IPS-18a (cell line): ENCODE measurements around the gene DNAJC1.
"Not testable (repeated sequence)": the region's sequence is repeated elsewhere in the genome, so short reads cannot be mapped to it uniquely, and the experiment has no call there.

Experiments used
- H3K27ac ChIP-seq: one replicate; pipeline ENCODE4 v1.5.1; 2013; ENCODE audit warnings: low read length
- H3K27me3 ChIP-seq: one replicate; pipeline ENCODE4 v1.6.1; 2013; ENCODE audit warnings: mild to moderate bottlenecking, low read length; ENCODE audit not compliant: control insufficient read depth, insufficient read depth
- H3K36me3 ChIP-seq: one replicate; pipeline ENCODE4 v1.6.1; 2013; ENCODE audit warnings: low read depth, low read length; ENCODE audit not compliant: control insufficient read depth
- H3K4me1 ChIP-seq: one replicate; pipeline ENCODE4 v1.6.1; 2013; ENCODE audit warnings: low read depth, low read length; ENCODE audit not compliant: control insufficient read depth
- H3K4me3 ChIP-seq: one replicate; pipeline ENCODE4 v1.5.1; 2013; ENCODE audit warnings: low read length
- H3K9ac ChIP-seq: one replicate; pipeline ENCODE4 v1.6.1; 2013; ENCODE audit warnings: mild to moderate bottlenecking, low read length, moderate library complexity
- H3K9me3 ChIP-seq: one replicate; pipeline ENCODE4 v1.6.1; 2013; ENCODE audit warnings: low read depth, low read length; ENCODE audit not compliant: control insufficient read depth

Gene DNAJC1, protein sequence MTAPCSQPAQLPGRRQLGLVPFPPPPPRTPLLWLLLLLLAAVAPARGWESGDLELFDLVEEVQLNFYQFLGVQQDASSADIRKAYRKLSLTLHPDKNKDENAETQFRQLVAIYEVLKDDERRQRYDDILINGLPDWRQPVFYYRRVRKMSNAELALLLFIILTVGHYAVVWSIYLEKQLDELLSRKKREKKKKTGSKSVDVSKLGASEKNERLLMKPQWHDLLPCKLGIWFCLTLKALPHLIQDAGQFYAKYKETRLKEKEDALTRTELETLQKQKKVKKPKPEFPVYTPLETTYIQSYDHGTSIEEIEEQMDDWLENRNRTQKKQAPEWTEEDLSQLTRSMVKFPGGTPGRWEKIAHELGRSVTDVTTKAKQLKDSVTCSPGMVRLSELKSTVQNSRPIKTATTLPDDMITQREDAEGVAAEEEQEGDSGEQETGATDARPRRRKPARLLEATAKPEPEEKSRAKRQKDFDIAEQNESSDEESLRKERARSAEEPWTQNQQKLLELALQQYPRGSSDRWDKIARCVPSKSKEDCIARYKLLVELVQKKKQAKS

DNA sequence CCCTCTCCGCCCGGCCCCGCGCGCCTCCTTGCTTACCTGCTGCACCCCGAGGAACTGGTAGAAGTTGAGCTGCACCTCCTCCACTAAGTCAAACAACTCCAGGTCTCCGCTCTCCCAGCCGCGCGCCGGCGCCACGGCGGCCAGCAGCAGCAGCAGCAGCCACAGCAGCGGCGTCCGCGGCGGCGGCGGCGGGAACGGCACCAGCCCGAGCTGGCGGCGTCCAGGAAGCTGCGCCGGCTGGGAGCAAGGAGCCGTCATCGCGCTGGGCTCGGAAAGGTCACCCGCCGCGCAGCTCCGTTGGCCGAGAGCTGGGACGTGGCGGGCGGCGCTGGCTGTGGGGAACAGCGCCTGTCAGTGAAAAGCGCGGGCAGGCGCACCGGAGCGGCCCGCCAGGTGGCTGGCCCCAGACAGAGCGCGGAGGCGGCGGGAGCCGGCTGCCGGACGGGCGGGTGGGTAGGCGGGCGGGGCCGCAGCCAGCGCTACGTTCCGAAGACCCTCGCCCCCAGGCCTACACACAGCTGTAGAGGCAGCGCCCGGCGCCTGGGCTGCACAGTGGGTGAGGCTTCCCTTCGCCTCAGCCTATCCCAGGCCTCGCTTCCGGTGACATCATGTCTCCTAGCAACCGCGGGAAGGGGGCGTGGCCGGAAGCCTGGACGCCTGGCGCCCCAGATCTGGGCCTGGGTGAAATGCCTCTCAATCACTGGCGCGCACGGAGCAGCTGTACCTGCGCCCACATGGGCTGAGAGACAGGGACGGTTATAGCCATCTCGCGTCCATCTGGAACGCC lies at the start of gene DNAJC1:
TSS of gene DNAJC1 (minus strand) at position 554 of the 787 bp plus-strand sequence. CDS start at position 258, 296 bp downstream.
- H3K9ac ChIP-seq, result peak within 1 kb of the TSS; percentile 48
- H3K4me1 ChIP-seq, result peaks cover 13% of the 10 kb centered on the region
- H3K27ac ChIP-seq, result no peak within 1 kb of the TSS
- H3K27me3 ChIP-seq, result peaks cover 18% of the 10 kb centered on the region
- peaks cover 3% of the 10 kb centered on the region for H3K9me3 ChIP-seq
- no peaks in the 10 kb centered on the region for H3K36me3 ChIP-seq
- H3K4me3 ChIP-seq, result peak within 1 kb of the TSS; percentile 50

DNA sequence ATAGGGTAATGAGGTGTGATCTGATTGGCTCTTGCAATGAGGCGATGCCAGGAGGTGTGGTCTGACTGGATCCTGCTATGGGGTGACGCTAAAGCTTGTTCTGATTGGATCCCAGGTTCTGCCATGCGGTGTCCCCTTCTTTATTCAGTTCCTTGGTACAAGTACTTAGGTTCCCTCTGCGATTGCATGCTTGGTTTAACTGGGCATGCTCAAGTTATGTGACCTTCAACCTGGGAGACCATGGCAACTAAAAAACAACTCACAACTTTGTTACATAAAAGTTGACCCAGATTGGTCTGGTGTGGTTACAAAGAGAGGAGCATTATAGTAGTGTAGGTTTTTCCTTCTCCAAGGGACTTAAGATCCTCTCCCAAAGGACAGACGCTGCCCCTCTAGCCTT lies 49.5 kb upstream of the DNAJC1 start:
- Histone ChIP-seq H3K27me3 (no peaks in the 10 kb centered on the region), H3K9me3 (no peaks in the 10 kb centered on the region), H3K36me3 (no peaks in the 10 kb centered on the region), H3K9ac (no peak overlapping the region), H3K4me3 (no peak overlapping the region), H3K4me1 (no peaks in the 10 kb centered on the region), H3K27ac (no peak overlapping the region)

DNA sequence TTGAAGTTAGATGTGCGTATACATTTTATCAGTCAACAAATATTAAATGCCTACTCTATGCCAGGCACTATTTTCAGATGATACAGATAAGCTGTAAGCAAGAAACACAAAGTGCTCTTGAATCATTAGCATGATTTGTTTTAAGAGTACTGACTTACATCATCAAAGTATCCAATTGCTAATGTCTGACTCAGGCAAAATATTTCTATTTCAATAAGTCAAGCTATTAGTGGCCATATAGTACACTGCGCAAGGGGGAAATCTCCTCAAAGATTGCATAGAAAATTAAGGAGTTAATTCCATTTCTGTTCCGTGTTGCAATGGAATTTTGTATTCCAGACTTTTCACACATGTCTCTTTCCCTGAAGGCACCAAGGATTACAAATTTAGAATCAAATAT lies 46.1 kb upstream of the DNAJC1 start:
- Histone ChIP-seq H3K9me3 (no peaks in the 10 kb centered on the region), H3K4me1 (no peaks in the 10 kb centered on the region), H3K27ac (no peak overlapping the region), H3K4me3 (no peak overlapping the region), H3K9ac (no peak overlapping the region), H3K36me3 (no peaks in the 10 kb centered on the region), H3K27me3 (no peaks in the 10 kb centered on the region)

DNA sequence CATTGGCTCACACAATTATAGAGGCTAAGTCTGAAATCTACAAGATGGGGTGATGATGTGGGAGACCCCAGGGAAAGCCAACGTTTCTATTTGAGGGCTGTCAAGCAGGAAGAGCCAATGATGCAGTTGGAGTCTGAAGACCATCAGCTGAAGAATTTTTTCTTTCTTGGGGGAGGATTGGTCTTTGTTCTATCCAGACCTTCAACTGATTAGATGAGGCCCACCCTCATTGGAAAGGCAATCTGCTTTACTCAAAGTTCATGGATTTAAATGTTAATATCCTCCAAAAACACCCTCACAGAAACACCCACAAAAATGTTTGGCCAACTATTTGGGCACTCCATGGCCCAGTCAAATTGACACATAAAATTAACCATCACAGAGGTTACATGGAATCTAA lies 44.3 kb upstream of the DNAJC1 start:
- Histone ChIP-seq H3K27ac (no peak overlapping the region), H3K9me3 (no peaks in the 10 kb centered on the region), H3K27me3 (no peaks in the 10 kb centered on the region), H3K9ac (no peak overlapping the region), H3K4me3 (no peak overlapping the region), H3K36me3 (no peaks in the 10 kb centered on the region), H3K4me1 (peaks cover 6% of the 10 kb centered on the region)

DNA sequence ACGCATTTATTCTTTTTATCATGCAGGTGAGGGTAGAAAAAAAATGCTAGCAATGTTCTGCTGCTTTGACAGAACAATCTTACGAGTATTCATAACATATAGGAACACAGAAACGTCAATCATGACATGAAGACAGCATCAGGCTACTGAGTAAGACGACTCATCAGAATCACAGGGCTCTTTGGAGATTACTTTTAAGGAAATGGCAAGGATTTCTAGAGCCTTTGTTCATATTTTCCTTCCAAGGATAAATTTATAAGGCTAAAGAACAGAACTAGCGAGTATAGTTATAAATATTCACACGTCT lies 39.8 kb upstream of the DNAJC1 start:
- peak overlapping the region; percentile 0 for H3K9ac ChIP-seq
- H3K36me3 ChIP-seq, result no peaks in the 10 kb centered on the region
- H3K27ac ChIP-seq, result no peak overlapping the region
- H3K27me3 ChIP-seq, result no peaks in the 10 kb centered on the region
- H3K4me1 ChIP-seq, result peaks cover 13% of the 10 kb centered on the region
- no peak overlapping the region for H3K4me3 ChIP-seq
- no peaks in the 10 kb centered on the region for H3K9me3 ChIP-seq

DNA sequence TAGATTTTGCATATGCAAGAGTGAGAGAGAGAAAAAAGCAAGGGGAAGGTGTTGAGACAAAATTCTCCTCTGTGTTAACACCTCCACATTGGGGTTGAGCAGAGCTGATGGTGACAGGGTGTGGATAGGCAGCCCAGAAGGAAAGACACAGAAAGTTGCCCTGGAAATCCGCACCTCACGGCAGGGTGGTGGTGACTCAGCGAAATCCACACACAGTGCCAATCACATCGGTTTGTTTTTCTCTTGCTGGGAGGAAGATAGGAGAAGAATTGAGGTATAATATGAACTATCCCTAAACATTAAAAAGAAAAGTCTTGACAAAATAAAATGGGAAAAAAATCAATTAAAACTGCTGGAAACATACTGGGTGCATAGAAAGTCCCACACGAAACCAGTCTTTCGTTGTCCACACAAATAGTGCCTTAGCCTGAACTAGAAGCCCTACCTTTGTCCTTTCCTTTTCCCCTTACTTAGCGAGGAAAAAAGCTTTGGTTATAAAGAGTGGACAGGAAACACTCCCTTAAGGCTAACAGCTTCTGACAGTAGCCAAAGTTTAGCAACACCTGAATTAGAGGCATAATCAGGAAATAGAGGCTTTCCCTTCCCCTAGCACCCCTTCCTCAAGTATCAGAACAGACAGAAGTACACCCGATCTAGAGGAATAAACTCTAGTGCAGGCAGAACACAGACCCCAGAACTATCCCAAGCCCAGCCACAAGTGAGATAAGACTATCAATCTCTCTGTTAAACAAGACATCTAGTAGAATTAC lies 39.2 kb upstream of the DNAJC1 start:
- H3K27me3 ChIP-seq, result no peaks in the 10 kb centered on the region
- no peak overlapping the region for H3K27ac ChIP-seq
- no peak overlapping the region for H3K4me3 ChIP-seq
- no peaks in the 10 kb centered on the region for H3K9me3 ChIP-seq
- H3K9ac ChIP-seq, result peak overlapping the region; percentile 0
- no peaks in the 10 kb centered on the region for H3K36me3 ChIP-seq
- H3K4me1 ChIP-seq, result peaks cover 13% of the 10 kb centered on the region

DNA sequence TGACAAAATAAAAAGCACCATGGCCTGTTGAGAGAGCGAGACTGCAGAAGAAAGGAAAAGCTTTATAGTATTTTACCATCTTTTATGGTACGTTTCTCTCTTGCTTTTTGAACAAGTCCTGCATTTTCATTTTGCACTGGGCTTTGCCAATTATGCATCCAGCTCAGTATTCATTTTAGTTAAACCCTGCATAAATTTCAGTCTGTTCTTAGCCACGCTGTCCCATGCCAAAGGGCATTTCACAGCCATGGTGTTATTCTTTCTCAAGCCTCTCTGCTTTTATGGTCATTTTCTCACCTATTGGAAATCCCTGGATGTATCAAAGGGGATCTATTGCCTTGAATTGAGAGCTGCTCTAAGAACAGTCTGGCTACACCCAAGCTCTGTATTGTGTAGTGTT lies 30.8 kb upstream of the DNAJC1 start:
- Histone ChIP-seq H3K4me1 (no peaks in the 10 kb centered on the region), H3K9ac (no peak overlapping the region), H3K27me3 (no peaks in the 10 kb centered on the region), H3K9me3 (peaks cover 7% of the 10 kb centered on the region), H3K36me3 (no peaks in the 10 kb centered on the region), H3K4me3 (no peak overlapping the region), H3K27ac (no peak overlapping the region)

DNA sequence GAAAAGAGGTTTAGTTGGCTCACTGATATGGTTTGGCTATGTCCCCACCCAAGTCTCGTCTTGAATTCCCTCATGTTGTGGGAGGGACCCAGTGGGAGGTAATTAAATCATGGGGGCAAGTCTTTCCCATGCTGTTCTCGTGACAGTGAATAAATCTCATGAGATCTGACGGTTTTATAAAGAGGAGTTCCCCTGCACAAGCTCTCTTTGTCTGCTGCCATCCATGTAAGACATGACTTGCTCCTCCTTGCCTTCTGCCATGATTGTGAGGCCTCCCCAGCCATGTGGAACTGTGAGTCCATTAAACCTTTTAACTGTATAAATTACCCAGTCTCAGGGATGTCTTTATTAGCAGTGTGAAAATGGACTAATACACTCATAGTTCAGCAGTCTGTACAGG lies 28.7 kb upstream of the DNAJC1 start:
- H3K9ac ChIP-seq, H3K9me3 ChIP-seq, H3K36me3 ChIP-seq, H3K27ac ChIP-seq, H3K27me3 ChIP-seq, H3K4me3 ChIP-seq, H3K4me1 ChIP-seq: not testable (repeated sequence)

DNA sequence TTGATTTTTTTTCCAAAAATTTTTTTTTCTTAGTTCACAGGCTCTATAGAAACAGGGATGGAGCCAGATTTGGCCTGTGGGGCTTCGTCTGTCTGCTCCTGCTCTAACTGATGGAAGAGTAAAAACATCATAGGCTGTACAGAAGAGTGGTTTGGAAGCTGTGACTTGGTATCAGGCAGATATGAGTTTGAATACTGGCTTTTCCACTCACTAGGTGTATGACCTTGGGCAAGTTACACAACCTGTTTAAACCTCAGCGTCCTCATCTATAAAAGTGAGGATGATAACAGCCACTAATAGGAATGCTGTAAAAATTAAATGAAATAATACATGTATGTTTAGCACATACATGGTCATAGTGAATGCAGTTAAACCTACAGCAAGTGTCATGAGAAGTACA lies 26.9 kb upstream of the DNAJC1 start:
- Histone ChIP-seq H3K9me3 (peaks cover 2% of the 10 kb centered on the region), H3K4me1 (no peaks in the 10 kb centered on the region), H3K36me3 (no peaks in the 10 kb centered on the region), H3K27ac (no peak overlapping the region), H3K9ac (no peak overlapping the region), H3K27me3 (no peaks in the 10 kb centered on the region), H3K4me3 (no peak overlapping the region)

DNA sequence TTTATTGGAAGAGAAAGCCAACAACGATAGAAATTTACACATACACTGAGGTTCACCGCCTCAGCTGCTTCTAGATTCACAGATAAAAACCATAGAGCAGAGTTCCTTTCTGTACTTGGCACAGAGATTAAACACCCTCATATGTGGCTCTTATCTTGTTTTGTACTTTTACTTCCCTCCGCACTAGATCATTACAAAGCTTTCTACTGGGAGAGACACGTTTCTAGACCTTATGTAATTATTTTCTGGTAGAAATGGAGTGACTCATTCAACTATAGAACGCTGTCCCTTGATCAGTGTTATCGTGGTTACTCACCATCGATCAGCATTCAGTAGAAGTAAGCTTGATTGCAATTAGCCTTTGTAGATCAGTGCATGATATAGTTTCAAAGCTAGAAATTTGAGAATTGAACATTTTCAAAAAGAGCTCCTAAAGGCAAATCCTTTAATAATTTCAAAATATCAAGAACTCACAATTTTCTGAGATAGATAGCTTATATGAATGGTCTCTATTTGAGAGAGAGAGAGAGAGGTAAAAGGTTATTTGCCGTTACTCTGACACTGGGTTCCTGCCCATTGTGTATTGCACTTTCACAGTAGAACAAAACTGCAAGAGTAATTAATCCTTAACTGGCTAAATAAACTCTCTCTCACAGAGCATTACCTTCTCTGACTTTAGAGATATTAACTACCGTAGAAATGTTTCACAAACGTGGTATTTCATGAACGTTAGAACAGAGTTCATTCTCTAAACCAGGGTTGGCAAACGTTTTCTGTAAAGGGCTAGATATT lies 26.1 kb upstream of the DNAJC1 start:
- Histone ChIP-seq H3K27ac (no peak overlapping the region), H3K27me3 (no peaks in the 10 kb centered on the region), H3K9me3 (no peaks in the 10 kb centered on the region), H3K4me3 (no peak overlapping the region), H3K9ac (no peak overlapping the region), H3K36me3 (no peaks in the 10 kb centered on the region), H3K4me1 (no peaks in the 10 kb centered on the region)
